Measurements from ENCODE around the gene STX8. TPM values are rescaled to one million over a fixed set of nuclear protein-coding genes. Genes with fewer than 3 reads are reported as not detected.
"Not testable (repeated sequence)": the region's sequence is repeated elsewhere in the genome, so short reads cannot be mapped to it uniquely, and the experiment has no call there.

The STX8 gene
- total RNA-seq, 4 donors from 2014 or later = 22.0 to 67.3 (median 46.5) TPM

- Histone ChIP-seq H3K4me1 (no peaks in the 10 kb centered on the region), H3K36me3 (no peaks in the 10 kb centered on the region), H3K9me3 (no peaks in the 10 kb centered on the region), H3K27ac (no peak overlapping the region), H3K4me3 (no peak overlapping the region), H3K27me3 (no peaks in the 10 kb centered on the region)
- intact Hi-C loops (cut with DNase I; ENCODE audit: low total_unique reads) = no loop called here
- TF ChIP-seq CTCF (IDR thresholded peaks at IDR 0.05) (no peak), POLR2A (IDR thresholded peaks at IDR 0.05) (no peak)
- no peak for DNase-seq
These were observed 225.5 kb downstream of the STX8 start for GRCh38 chr17:9350080-9350479.

- no peak for TF ChIP-seq CTCF (IDR thresholded peaks at IDR 0.05)
- TF ChIP-seq POLR2A (IDR thresholded peaks at IDR 0.05) = no peak
- H3K27ac ChIP-seq = no peak overlapping the region
- H3K36me3 ChIP-seq = no peaks in the 10 kb centered on the region
- no peaks in the 10 kb centered on the region for H3K27me3 ChIP-seq
- H3K4me1 ChIP-seq = no peaks in the 10 kb centered on the region
- intact Hi-C loops (cut with DNase I; ENCODE audit: low total_unique reads) = no loop called here
- no peak overlapping the region for H3K4me3 ChIP-seq
- no peak for DNase-seq
- no peaks in the 10 kb centered on the region for H3K9me3 ChIP-seq
These were observed 229.2 kb downstream of the STX8 start for GRCh38 chr17:9346296-9346926.

GRCh38 chr17:9343516-9343915 lies 232.1 kb downstream of the STX8 start:
- DNase-seq = peak; percentile 22 to 37
- intact Hi-C loops (cut with DNase I; ENCODE audit: low total_unique reads) = no loop called here
- Histone ChIP-seq H3K36me3 (no peaks in the 10 kb centered on the region), H3K27ac (no peak overlapping the region), H3K4me1 (no peaks in the 10 kb centered on the region), H3K27me3 (no peaks in the 10 kb centered on the region), H3K4me3 (no peak overlapping the region), H3K9me3 (no peaks in the 10 kb centered on the region)
- no peak for TF ChIP-seq CTCF (IDR thresholded peaks at IDR 0.05)
- no peak for TF ChIP-seq POLR2A (IDR thresholded peaks at IDR 0.05)

GRCh38 chr17:9342225-9342624 lies 233.4 kb downstream of the STX8 start:
- no peaks in the 10 kb centered on the region for H3K36me3 ChIP-seq
- TF ChIP-seq CTCF (IDR thresholded peaks at IDR 0.05) (no peak), POLR2A (IDR thresholded peaks at IDR 0.05) (no peak)
- H3K27me3 ChIP-seq = no peaks in the 10 kb centered on the region
- no peaks in the 10 kb centered on the region for H3K4me1 ChIP-seq
- intact Hi-C loops (cut with DNase I; ENCODE audit: low total_unique reads) = no loop called here
- H3K9me3 ChIP-seq = no peaks in the 10 kb centered on the region
- no peak overlapping the region for H3K4me3 ChIP-seq
- H3K27ac ChIP-seq = no peak overlapping the region
- no peak for DNase-seq

- Histone ChIP-seq H3K27ac (no peak overlapping the region), H3K27me3 (no peaks in the 10 kb centered on the region), H3K9me3 (no peaks in the 10 kb centered on the region), H3K4me3 (no peak overlapping the region), H3K36me3 (no peaks in the 10 kb centered on the region), H3K4me1 (no peaks in the 10 kb centered on the region)
- TF ChIP-seq POLR2A (IDR thresholded peaks at IDR 0.05) = no peak
- TF ChIP-seq CTCF (IDR thresholded peaks at IDR 0.05) = no peak
- intact Hi-C loops (cut with DNase I; ENCODE audit: low total_unique reads) = no loop called here
- no peak for DNase-seq
These were observed 235.7 kb downstream of the STX8 start for GRCh38 chr17:9339958-9340357.

- H3K36me3 ChIP-seq; H3K27me3 ChIP-seq; H3K9me3 ChIP-seq; DNase-seq; H3K4me3 ChIP-seq; intact Hi-C loops (cut with DNase I; ENCODE audit: low total_unique reads); H3K27ac ChIP-seq; H3K4me1 ChIP-seq: not testable (repeated sequence)
These were observed 236.1 kb downstream of the STX8 start for GRCh38 chr17:9339482-9339881.
